ELR (cell line): Measurements from ENCODE around the gene CAMSAP1.

Source experiments
- DNase-seq: peaks from one replicate; pipeline ENCODE4 v3.0.0-alpha.2; 2015; ENCODE audit warnings: low read depth

CAMSAP1 gene

GRCh38 chr9:135883410-135884089 is 23.8 kb downstream of the CAMSAP1 start:
- no peak for DNase-seq

GRCh38 chr9:135882011-135882410 is 25.3 kb downstream of the CAMSAP1 start:
- DNase-seq, result no peak

- DNase-seq, result no peak
These were observed 26.9 kb downstream of the CAMSAP1 start for GRCh38 chr9:135880438-135880837.

- no peak for DNase-seq
These were observed 27.7 kb downstream of the CAMSAP1 start for GRCh38 chr9:135879619-135880018.

GRCh38 chr9:135879237-135879601 is 28.1 kb downstream of the CAMSAP1 start:
- no peak for DNase-seq

GRCh38 chr9:135878528-135879236 is 28.7 kb downstream of the CAMSAP1 start:
- DNase-seq, result no peak

- DNase-seq, result no peak
These were observed 29.4 kb downstream of the CAMSAP1 start for GRCh38 chr9:135877791-135878527.

- DNase-seq, result no peak
These were observed 30.4 kb downstream of the CAMSAP1 start for GRCh38 chr9:135876936-135877335.

GRCh38 chr9:135874859-135875258 is 32.5 kb downstream of the CAMSAP1 start:
- no peak for DNase-seq

- DNase-seq, result no peak
These were observed 37.4 kb downstream of the CAMSAP1 start for GRCh38 chr9:135869909-135870308.

GRCh38 chr9:135865531-135865930 is 41.8 kb downstream of the CAMSAP1 start:
- DNase-seq, result peak; percentile 40

GRCh38 chr9:135864447-135865049 is 42.8 kb downstream of the CAMSAP1 start:
- peak; percentile 67 for DNase-seq

- DNase-seq, result no peak
These were observed 44.5 kb downstream of the CAMSAP1 start for GRCh38 chr9:135862809-135863208.

GRCh38 chr9:135858491-135859185 is 48.7 kb downstream of the CAMSAP1 start:
- DNase-seq, result peak; percentile 19

GRCh38 chr9:135857843-135858242 is 49.5 kb downstream of the CAMSAP1 start:
- DNase-seq, result peak; percentile 30

GRCh38 chr9:135857371-135857786 is 50.0 kb downstream of the CAMSAP1 start:
- DNase-seq, result peak; percentile 72

GRCh38 chr9:135851748-135852147 is 55.6 kb downstream of the CAMSAP1 start:
- DNase-seq, result no peak

- DNase-seq, result no peak
These were observed 56.6 kb downstream of the CAMSAP1 start for GRCh38 chr9:135850737-135851136.

- no peak for DNase-seq
These were observed 58.2 kb downstream of the CAMSAP1 start for GRCh38 chr9:135849181-135849580.

GRCh38 chr9:135848341-135849047 is 58.9 kb downstream of the CAMSAP1 start:
- no peak for DNase-seq

GRCh38 chr9:135847833-135848232 is 59.5 kb downstream of the CAMSAP1 start:
- peak; percentile 8 for DNase-seq
